BJ (cell line): ENCODE measurements around the gene PEX10. TPM values are rescaled to one million over a fixed set of nuclear protein-coding genes. Genes with fewer than 3 reads are reported as not detected.

Experiments
- CTCF ChIA-PET: fragments of 350-600 bp; formaldehyde crosslinking; extraction: SDS; loops from one replicate; lab custom pipeline; 2021; ENCODE audit warnings: antibody characterized with exemption, inconsistent platforms; lab: Yijun Ruan, JAX
- POLR2A ChIA-PET: fragments of 300-600 bp; sonication (Branson Sonifier 250); formaldehyde crosslinking; extraction: SDS; loops from one replicate; lab custom pipeline; 2021; ENCODE audit warnings: antibody characterized with exemption; lab: Charles Lee
- DNase-seq: peaks from one replicate; pipeline ENCODE4 v3.0.0-alpha.2; 2011; ENCODE audit warnings: low read depth
- H3K27me3 ChIP-seq: 2 replicates; pipeline ENCODE4 v1.6.0; 2011; ENCODE audit warnings: low read length; ENCODE audit not compliant: control insufficient read depth, insufficient read depth
- H3K36me3 ChIP-seq: 2 replicates; pipeline ENCODE4 v1.5.1; 2011; ENCODE audit warnings: low read length; ENCODE audit not compliant: control insufficient read depth, insufficient read depth
- H3K4me3 ChIP-seq: 2 replicates; pipeline ENCODE4 v1.5.1; 2011; ENCODE audit warnings: low read depth, mild to moderate bottlenecking, control low read depth, low read length
- CTCF ChIP-seq: IDR thresholded peaks from 2 replicates; pipeline ENCODE4 v1.5.1; 2011; ENCODE audit warnings: low read depth, mild to moderate bottlenecking, control low read depth, inconsistent platforms, low read length, moderate library complexity; ENCODE audit not compliant: insufficient read depth
- polyA plus RNA-seq: library from polyadenylated mRNA; depleted of rRNA; stranded (reverse); fragments of >200 nt; gene quantifications from 2 replicates; pipeline ENCODE4 v1.2.3, GENCODE V29; 2011

Gene PEX10
- polyA plus RNA-seq, 1 experiment = 23.6 TPM

- TF ChIP-seq CTCF = no peak
- ChIA-PET POLR2A (no interaction called here), CTCF (no interaction called here)
- H3K4me3 ChIP-seq = no peak overlapping the region
- DNase-seq = no peak
- peaks cover 16% of the 10 kb centered on the region for H3K27me3 ChIP-seq
- H3K36me3 ChIP-seq = no peaks in the 10 kb centered on the region
Observed at GRCh38 chr1:2435746-2436355, 23.5 kb upstream of the PEX10 start.

- no peaks in the 10 kb centered on the region for H3K36me3 ChIP-seq
- DNase-seq = no peak
- H3K27me3 ChIP-seq = peaks cover 16% of the 10 kb centered on the region
- H3K4me3 ChIP-seq = no peak overlapping the region
- TF ChIP-seq CTCF = no peak
- ChIA-PET POLR2A (no interaction called here), CTCF (interaction anchor here (1.2 to 1.4 kb wide), 2 partner anchors 20 to 112 kb away, joined by 3 to 4 read pairs; no protein-coding TSS in a partner anchor)
Observed at GRCh38 chr1:2435091-2435490, 22.7 kb upstream of the PEX10 start.

GRCh38 chr1:2433936-2434655 lies 21.7 kb upstream of the PEX10 start:
- DNase-seq = no peak
- Histone ChIP-seq H3K36me3 (no peaks in the 10 kb centered on the region), H3K4me3 (no peak overlapping the region), H3K27me3 (peaks cover 16% of the 10 kb centered on the region)
- CTCF ChIA-PET = interaction anchor here (1.2 to 1.4 kb wide), 2 partner anchors 19 to 113 kb away, joined by 3 to 4 read pairs; no protein-coding TSS in a partner anchor
- no peak for TF ChIP-seq CTCF
- POLR2A ChIA-PET = no interaction called here

- Histone ChIP-seq H3K4me3 (no peak overlapping the region), H3K36me3 (no peaks in the 10 kb centered on the region), H3K27me3 (peaks cover 16% of the 10 kb centered on the region)
- CTCF ChIA-PET = interaction anchor here (0.7 to 2.5 kb wide), 2 partner anchors 18 to 114 kb away, joined by 3 to 6 read pairs; no protein-coding TSS in a partner anchor
- no peak for DNase-seq
- POLR2A ChIA-PET = no interaction called here
- no peak for TF ChIP-seq CTCF
Observed at GRCh38 chr1:2433196-2433595, 20.8 kb upstream of the PEX10 start.

- DNase-seq = no peak
- H3K27me3 ChIP-seq = peaks cover 16% of the 10 kb centered on the region
- no peak for TF ChIP-seq CTCF
- no peak overlapping the region for H3K4me3 ChIP-seq
- ChIA-PET POLR2A (no interaction called here), CTCF (interaction anchor here (0.5 to 2.5 kb wide), 3 partner anchors 18 to 969 kb away, joined by 3 to 6 read pairs (median 4); no protein-coding TSS in a partner anchor)
- no peaks in the 10 kb centered on the region for H3K36me3 ChIP-seq
Observed at GRCh38 chr1:2432441-2432844, 20.1 kb upstream of the PEX10 start.
